HG02973 (cell line): Measurements from ENCODE around the gene MAP4K4.

Source experiments
- ATAC-seq: cut with Tn5 transposase; IDR thresholded peaks from one replicate; pipeline ENCODE4 v1.9.1; 2021; ENCODE audit warnings: moderate library complexity; ENCODE audit not compliant: unreplicated experiment

MAP4K4 gene

DNA sequence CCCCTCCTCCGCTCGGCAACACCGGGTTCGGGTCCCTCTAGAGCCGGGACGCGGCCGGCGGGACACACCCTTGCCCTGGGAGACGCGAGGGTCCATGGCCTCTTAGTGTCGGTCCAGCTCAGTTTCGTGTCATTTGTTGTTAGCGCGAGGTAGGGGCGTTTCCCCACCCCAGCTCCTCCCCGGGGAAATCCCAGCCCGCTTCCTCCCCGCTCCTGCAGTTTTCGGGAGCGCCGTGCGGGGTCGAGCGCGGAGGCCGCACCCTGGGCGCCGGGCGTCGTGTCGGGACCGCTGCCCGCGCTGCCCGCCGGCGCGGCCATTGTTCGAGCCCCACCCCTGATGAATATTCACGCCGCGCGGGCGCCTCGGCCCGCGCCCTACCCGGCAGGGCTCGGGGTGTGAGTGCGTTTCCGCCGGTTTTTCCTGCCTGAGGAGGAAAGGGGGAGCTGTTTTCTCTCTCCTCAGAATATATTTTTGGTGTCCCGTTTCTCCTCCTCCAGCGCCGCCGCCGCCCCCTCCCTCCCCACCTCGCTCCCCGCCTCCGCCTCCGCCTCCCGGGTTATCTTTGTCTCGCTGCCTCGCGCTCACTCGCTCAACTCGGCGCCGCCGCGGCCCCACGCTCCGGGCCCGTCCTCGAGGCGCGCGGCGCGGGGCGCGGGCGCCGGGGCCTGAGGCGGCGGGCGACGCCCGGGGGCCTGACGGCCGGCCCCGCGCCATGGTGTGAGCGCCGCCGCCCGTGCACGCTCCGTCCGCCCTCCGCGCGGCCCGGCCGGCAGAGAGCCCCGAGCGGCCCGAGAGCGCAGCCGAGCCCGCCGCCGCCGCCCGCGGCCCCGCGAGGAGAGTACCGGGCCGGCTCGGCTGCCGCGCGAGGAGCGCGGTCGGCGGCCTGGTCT lies at the start of gene MAP4K4:
TSS of gene MAP4K4 (plus strand) at position 584 of the 890 bp plus-strand sequence. CDS start 374 bp downstream, outside the sequence.
- peak; percentile 49 for ATAC-seq

DNA sequence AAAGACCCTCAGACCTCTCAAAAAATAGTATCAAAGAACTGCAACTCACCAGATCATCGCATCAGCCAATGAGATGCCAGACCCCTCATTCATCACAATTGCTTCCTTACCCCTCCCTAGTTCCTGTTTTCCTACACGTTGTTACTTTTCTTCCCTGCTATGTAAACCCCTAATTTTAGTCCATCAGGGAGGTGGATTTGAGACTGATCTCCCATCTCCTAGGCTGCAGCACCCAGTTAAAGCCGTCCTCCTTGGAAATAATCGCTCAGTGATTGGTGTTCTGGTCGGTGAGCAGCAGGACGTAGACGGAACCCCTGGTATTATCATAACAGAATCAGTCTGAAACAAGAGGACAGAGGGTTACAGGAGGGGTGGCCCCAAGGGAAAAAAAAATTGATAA lies 44.0 kb upstream of the MAP4K4 start:
- no peak for ATAC-seq

- no peak for ATAC-seq
These were observed 41.6 kb upstream of the MAP4K4 start for GRCh38 chr2:101655702-101656422.

GRCh38 chr2:101657787-101658186 lies 39.7 kb upstream of the MAP4K4 start:
- no peak for ATAC-seq

GRCh38 chr2:101658387-101658786 lies 39.1 kb upstream of the MAP4K4 start:
- ATAC-seq = no peak

- ATAC-seq = no peak
These were observed 32.2 kb upstream of the MAP4K4 start for GRCh38 chr2:101665312-101665711.

- ATAC-seq = no peak
These were observed 29.7 kb upstream of the MAP4K4 start for GRCh38 chr2:101667823-101668222.

GRCh38 chr2:101672047-101672446 lies 25.5 kb upstream of the MAP4K4 start:
- ATAC-seq = no peak

DNA sequence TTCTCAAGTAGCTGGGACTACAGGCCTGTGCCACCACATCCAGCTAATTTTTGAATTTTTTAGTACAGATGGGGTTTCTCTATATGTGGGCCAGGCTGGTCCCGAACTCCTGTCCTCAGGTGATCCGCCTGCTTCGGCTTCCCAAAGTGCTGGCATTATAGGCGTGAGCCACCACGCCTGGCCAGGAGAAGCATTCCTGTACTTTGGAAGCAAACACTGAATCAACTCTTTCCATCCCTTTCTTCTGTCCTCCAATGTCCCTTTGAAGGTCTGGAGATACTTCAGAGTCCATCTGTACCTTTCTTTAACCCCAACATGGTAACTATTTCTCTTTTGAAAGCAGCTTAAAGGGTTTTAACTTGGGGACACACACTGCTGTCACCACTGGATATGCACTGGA lies 23.6 kb upstream of the MAP4K4 start:
- ATAC-seq = no peak

- ATAC-seq = no peak
These were observed 22.0 kb upstream of the MAP4K4 start for GRCh38 chr2:101675512-101675911.

DNA sequence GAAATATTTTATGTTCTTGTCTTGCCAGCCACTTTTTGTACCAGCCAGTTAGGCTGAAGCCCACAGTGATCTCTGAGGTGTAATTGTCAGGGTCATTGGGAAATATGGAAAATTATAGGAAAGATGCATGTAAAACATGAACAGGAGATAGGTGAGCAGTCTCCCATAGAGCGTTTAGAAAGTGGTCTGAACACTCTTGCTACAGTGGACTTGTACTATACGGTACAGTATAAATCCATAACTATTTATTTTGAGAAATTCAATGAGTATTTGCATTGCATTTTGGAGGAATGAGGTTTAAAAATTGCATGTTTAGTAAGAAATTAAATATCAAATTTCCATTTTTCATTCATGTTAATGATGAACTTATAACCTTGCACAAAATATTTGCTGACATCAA lies 20.8 kb upstream of the MAP4K4 start:
- ATAC-seq = no peak

- no peak for ATAC-seq
These were observed 19.8 kb upstream of the MAP4K4 start for GRCh38 chr2:101677658-101678057.

DNA sequence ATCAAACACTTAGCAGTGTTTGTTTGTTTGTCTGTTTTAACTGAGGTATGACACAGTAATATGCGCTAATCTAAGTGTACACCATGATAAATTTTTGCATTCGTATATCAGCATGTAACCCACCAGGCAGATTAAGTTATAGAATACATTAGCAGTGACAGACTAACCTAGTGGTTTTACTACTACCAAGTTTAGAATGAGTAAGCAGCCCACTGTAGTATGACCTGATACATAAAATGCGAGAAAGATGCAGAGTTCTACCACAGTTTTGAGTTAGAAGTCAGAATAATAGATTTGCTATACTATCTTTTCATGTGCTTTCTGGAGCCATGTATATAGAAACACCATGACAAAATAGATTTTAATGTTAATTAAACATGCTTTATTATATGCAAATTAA lies 19.1 kb upstream of the MAP4K4 start:
- ATAC-seq = no peak

DNA sequence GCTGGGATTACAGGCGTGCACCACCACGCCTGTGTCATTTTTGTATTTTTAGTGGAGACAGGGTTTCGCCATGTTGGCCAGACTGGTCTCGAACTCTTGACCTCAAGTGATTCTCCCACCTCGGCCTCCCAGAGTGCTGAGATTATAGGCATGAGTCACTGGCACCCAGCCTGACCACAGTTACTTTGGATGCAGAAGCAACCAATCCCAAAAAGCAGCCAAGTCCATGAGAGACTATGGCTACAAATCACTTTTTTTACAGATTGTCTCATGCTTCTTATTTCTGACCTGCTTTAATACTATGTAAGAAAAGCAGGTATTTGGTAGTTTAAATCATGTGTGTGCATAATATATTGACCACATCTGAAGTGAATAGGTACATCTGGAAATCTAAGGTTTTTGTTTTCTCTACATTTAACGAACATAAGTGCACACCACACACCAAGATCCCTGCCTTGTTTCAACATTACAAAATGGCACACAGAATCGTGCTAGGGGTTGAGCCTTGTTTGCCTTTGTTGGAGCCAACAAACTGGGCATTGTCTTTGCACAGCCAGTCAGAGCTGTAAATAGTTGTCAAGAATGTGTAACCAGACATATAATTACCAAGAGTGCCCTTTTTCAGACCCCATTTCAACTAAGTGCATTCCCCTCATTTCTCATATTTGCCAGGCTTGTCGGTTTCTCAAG lies 18.3 kb upstream of the MAP4K4 start:
- ATAC-seq = no peak

GRCh38 chr2:101679801-101680487 lies 17.6 kb upstream of the MAP4K4 start:
- ATAC-seq = no peak

DNA sequence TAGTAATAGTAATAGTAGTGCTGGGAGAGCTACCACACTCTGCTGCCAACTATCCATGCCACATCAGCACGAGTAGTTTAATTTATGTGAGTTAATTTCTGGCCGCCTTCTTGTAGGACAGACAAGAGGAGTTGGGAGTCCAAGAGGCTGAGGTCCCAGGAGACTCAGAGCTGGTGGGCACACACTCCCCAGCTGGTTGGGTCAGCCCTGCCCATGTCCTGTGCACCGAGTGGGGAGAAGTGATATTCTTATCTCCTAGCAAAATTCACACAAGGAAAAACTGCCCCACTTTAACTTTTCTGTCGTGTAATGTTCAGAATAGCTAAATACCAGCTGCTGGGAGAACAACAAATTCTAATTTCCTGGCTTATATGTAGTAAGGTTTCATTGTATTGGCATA lies 15.2 kb upstream of the MAP4K4 start:
- no peak for ATAC-seq

DNA sequence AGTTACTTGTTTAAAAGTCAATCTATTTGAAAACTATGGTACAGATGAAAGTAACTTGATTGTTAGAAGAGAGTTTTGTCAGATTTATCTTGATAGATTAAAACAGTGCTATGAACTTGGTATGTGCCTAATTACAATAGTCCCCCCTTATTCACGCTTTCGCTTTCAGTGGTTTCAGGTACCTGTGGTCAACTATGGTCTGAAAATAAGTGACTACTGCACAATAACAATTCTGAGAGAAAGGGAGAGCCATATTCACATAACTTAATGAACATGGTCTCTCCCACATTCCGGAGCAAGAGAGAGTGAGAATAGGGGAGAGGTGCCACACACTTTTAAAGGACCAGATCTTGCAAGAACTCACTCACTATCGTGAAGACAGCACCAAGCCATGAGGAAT lies 13.2 kb upstream of the MAP4K4 start:
- no peak for ATAC-seq

- ATAC-seq = no peak
These were observed 9.2 kb upstream of the MAP4K4 start for GRCh38 chr2:101688261-101688660.

DNA sequence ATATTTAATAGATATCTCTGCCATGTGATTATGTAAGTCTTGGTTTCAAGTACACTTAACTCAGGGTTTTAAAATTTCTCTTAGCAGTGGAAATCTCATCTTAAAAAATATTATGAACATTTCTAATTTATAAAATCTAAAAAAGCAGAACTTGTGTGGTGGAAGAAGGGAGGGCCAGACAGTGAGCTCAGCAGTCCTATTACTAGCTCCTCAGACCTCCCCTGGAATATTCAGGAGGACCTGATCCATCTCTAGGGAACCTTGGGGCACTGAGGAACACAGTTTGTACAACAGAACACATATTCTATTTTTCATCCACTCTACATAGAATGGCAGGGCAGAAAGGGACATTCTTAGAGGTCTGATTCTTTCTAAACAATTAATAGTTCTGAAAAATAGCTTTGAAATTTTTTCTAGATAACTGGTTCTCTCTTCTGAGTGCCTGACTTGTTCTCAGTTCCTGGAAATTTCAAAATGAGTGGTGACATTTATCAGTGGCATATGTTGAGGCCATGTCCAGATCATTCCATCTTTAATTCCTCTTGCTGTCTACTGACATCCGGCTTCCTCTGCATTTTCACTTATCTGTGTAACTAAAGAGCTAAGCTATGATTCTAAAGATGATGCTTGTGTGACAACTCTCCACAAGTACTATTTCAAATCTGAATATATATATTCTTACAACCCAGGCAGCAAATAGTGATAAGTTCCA lies 8.2 kb upstream of the MAP4K4 start:
- no peak for ATAC-seq

GRCh38 chr2:101690547-101691152 lies 6.9 kb upstream of the MAP4K4 start:
- ATAC-seq = no peak
